Caki2 (cell line): ENCODE measurements around the gene OGFRL1. TPM values are rescaled to one million over a fixed set of nuclear protein-coding genes. Genes with fewer than 3 reads are reported as not detected.
A peak's percentile ranks its signal among the peaks of the same experiment; 100 is the strongest.
"Not testable (repeated sequence)": the region's sequence is repeated elsewhere in the genome, so short reads cannot be mapped to it uniquely, and the experiment has no call there.

Experiments
- DNase-seq: peaks from one replicate; pipeline ENCODE4 v3.0.0-alpha.2; 2015; ENCODE audit warnings: low read depth
- in situ Hi-C: cut with HindIII; loops from 2 replicates; pipeline ENCODE4 v1.10.0; 2016; ENCODE audit warnings: low sequenced_read_pairs, low pct_unique_long_range_greater_than_20kb, mixed read lengths
- total RNA-seq: library from RNA; depleted of rRNA; stranded (reverse); fragments of >200 nt; shearing (Covaris generic); gene quantifications from 2 replicates; pipeline ENCODE4 v1.2.3, GENCODE V29; 2014; ENCODE audit warnings: low replicate concordance; rRNA removed

The OGFRL1 gene
- total RNA-seq = 8.8 and 12.1 TPM in 2 replicates

DNA sequence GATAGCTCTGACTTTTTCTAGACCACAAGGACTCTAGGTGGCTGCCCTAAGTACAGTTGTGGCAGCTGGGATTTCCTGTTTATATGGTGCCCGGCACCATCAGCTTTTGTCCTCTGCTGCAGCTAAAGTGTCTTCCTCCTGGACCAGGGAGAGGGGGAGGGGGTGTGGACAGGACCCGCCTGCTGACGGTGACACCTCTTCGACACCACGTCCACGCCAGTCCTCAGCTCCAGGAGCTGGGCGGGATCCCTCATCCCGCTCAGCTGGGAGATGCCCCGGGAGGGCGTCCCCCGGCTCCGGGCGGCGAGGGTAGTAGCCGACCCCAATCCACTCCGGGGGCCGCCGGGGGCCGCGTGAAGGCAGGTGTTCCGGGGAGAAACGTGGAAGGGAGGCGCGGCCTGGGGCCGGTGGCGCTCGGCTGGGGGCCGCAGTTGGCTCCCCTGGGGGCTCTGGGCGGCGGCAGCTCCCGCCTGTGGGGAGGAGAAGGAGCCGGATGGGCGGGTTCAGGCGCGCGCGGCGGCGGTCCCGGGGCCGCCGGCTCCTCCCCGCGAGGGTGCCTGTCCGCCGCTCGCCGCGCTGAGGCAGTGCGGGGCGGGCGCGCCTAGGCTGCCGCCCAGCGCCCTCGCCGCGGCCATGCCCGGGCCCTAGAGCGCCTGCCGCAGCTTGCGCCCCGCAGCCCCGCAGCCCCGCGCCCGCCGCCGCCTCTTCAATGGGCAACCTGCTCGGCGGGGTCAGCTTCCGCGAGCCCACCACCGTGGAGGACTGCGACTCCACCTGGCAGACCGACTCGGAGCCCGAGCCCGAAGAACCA lies at the start of gene OGFRL1:
OGFRL1 (plus strand) TSS at position 584 of the 811 bp plus-strand sequence; CDS start at position 710, 126 bp downstream.
- peak; percentile 90 for DNase-seq
- in situ Hi-C loops = no loop called here

DNA sequence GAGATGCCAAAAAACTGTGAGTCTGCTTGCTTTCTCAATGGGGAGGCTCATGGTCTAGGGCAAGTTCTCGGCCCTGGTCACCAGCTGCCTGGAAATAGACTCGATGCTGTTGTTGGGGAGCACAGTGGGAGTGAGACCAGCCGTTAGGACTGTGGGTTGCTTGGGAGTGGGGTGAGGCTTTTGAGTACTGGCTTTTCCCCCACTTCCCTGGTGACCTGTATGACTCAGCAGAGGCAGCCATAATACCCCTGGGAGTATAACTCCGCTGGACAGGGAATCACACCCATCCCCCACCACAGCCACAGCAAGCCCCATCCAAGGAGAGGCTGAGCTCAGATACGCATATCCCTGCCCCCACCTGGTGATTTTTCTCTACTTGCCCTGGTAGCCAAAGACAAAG lies 48.9 kb upstream of the OGFRL1 start:
- DNase-seq = no peak
- in situ Hi-C loops = no loop called here

DNA sequence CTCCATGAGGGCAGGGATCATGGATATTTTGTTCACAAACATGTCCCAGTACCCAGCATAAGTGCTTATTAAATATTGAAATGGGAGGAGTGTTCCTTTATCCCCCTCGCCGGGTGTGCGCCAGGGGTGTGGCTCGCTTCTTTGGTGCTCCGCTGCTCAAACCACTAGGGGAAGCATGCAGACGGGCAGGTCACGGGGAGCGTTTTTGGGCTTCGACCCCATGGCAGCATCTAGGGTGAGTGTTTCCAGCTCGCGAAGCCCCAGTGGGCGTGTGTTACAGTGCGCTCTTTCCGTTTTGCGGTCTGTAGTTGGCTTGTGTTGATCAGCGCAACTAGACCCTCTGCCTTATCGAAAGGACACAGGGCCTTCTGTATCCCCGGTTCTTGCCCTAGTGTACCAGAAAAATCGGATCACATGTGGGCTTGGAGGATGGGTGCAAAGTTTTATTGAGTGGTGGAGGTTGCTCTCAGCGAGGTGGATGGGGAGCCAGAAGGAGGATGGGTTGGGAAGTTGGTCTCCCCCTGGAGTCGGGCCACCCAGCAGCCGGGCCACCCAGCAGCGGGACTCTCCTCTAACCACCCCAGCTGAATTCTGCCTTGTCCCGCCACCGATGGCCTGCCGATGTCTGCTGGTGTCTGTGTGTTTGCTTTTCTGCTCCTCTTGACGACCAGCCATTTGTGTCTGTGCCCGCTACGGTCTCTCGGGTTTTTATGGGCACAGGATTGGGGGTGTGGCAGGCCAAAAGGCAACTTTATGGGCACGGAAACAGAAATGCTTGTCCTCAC lies 43.2 kb upstream of the OGFRL1 start:
- no peak for DNase-seq
- in situ Hi-C loops = no loop called here

DNA sequence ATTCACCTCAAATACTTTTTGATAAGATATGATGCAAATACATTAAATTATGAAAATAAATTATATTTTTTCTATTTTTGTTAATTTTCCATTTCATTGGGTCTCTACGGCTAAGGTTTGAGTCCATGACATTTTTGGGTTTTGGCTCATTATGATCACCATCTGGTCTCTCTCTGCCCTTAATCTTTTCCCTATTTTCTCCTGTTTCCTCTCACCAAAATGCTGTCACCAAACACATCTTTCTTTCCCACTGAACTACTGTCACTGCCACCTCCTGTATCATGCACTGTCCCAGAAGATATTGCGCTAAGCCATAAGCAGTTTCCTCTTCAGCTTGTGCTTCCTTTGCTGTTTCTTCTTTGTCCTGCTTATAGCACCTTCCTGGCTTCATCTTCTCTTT lies 42.0 kb upstream of the OGFRL1 start:
- no peak for DNase-seq
- in situ Hi-C loops = no loop called here

DNA sequence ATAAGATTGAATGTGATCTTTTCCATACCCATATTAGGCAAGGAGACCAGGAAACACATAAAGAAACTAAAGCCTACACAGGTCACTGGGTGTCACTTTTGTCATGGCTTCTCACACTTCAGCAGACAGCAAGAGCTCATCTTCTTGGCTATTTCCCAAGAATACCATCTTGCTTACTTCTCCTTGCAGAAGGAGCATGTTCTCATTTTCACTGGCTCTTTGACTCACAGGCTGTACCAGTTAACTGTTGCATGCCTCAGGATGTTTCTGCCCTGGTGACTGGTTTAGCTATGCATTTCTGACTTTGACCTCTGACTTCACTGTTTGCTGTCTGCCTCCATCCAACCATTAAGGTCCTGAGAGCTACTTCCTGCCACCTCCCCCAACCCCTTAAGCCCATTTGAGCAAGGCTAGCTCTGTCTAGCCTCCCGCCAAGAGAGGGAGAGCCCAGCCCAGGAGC lies 40.3 kb upstream of the OGFRL1 start:
- in situ Hi-C loops = no loop called here
- peak; percentile 97 for DNase-seq

DNA sequence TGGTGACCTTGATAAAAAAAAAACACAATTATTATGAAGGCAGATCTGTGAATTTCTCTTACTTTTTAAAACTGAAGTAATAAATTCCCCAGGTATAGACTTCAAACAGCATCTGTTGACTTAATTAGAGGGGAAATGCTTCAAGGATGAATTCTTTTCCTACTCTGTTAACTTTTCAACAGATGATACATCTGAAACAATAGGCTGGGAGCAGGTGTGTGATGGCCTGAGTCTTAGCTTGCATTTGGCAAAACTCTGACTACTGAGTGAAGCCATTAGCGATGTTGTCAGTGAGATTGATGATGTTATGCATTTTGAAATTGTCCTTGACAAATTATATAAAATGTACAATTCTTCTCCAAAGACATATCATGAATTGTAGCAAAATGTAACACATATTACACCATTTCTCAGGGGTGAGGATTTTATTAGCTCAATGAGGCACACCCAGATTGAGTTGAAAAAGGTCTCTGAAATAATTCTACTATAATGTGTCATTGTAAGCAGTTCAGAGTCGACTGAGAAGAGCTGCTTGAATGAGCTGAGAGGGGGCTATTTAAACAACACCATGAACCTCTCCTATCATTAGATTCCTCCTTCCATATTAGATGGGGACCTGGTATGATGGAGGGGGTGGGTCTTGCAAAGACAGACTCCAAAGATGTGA lies 39.6 kb upstream of the OGFRL1 start:
- in situ Hi-C loops = no loop called here

DNA sequence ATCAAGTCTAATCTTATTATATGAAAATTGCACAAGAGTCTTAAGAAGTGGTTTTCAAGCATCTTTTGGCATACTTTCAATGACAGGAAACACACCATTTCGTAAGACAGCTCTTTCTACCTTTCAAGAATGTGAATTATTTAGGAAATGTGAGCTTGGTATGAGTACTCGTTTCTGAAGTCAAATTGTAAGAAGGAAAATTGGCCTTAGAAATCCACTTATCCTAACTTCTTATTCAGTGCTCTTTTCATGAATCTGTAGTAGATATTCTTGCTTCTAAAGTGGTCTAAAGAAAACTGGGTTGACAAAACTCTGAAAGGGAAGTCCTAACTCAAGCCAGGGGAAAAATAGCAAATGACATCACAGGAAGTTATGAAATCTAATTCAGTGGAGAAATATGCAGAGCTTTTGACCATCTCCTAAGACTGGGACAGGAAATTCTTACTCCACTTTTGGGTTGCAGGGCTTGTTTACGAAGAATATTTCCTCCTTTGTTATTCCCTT lies 38.5 kb upstream of the OGFRL1 start:
- DNase-seq = no peak
- in situ Hi-C loops = no loop called here

More for the DNA sequence above, 39.6 kb upstream of the OGFRL1 start:
- DNase-seq = no peak

DNA sequence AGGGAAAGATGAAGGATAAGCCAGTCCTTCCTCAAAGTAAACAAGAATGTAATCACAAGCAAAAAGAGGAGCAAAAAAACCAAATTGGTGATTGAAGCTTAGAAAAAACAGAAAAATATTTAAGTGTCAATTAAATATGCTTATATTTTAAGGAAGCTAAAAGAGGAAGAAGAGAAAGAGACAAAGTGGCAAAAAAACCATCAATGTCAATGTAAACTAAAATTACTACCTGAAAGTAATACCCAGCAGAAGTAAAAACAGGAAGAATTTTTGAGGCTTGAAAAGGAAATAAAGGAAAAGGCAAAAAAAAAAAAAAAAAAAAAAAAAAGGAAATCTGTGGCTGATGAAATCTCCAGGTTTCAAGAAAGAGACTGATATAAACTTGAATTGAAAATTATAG lies 36.2 kb upstream of the OGFRL1 start:
- in situ Hi-C loops = no loop called here

DNA sequence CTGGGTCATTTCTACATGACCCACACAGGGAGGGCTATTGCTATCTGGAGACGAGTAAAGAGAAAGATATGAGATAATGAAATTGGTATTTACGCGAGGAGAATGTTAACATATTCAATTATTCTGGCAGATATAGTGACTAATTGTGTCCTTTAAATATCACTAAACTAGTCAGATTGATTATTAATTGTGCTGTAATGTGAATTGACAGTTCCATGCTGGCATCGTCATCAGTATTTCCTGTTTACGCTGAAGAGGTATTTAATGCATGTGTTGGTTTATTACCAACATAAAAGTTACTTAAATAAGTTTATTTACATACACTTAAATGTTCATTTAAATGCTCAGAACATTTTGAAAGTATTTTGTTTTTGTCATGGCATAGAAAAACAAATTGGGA lies 35.7 kb upstream of the OGFRL1 start:
- in situ Hi-C loops = no loop called here
- no peak for DNase-seq

More for the DNA sequence above, 36.2 kb upstream of the OGFRL1 start:
- DNase-seq = no peak

DNA sequence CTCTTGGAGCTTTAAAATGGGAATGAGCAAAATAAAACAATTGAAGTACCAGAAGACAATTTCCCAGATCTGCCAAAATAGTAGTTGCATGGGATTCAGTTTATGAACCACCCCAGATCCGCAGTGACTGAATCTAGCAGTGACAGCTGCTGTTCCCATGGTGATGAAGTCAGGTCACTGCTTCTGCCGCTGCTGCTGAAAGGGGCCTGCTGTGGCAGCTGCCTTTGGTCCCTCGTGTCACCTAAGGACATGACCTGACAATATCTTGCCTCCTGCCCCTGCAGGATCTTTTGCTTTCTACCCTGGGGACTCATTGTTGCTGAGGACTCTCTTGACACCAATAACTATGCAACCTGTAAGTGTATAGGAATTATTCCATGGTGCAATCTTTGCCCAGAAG lies 34.3 kb upstream of the OGFRL1 start:
- no peak for DNase-seq
- in situ Hi-C loops = no loop called here

DNA sequence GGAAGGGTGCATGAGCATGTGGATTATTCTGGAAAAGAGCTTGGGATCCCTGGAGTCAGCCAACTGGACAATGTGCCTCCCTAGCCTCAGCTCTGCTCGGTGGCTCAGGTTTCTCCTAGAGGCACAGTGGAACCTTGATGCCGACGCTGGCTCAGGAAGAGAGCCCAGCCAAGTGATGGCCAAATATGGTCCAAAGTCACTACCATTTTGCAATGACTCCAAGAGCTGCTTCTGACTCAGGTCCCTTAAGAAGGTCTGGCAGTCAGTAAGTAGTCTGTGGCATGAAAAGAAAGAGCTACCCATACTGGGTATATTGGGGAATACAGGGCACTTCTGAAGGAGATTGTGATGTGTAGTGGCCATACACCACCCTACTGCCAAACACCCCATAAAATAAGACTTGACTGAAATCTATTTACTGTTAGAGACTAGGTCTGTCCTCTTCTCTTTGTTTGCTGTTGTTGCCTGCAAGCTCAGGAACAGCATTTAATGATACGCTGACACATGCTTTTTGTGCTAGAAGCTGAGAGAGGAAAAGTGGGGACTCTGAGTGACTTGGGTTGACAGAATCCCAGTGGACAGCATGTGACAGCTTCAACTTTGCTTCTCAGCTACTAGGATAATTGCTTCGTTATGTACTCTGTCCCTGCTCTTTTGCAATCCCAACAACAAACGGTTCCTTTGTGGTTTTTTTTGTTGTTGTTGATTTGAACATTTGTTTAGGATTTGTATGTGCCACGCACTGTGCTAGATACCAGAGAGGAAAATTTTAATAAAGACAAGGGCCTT lies 30.3 kb upstream of the OGFRL1 start:
- DNase-seq = no peak
- in situ Hi-C loops = no loop called here

DNA sequence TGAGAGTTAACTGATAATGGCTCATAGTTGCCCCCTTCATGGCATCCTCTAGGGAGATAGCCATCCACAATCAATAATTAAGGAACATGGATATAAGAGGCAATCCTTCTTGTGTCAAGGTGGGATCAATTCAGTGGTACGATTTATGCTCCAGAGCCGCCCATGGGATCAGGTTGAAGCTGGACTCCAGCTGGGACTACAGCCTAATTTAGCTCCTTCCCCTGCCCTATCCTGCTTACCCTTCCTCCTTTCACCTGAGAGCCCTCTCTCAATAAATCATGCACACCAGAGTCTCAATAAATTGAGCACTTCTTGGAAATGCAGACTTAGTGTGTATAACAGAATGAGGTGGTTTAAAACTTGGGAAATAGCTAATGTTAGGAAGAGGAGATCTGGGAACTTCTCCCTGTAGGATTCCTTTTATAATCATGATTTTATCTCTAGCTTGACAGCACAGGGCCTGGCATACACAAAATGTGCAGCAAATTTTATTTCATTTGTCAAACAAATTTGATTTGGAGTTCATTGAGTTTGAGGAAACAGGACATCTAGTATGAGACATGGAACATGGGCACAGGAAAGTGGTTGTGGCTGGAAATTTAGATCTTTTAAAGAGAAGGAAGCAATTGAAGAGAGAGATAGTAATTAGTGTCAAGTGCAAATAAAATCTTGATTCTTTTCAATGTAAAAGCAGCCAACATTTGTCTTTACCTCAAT lies 28.6 kb upstream of the OGFRL1 start:
- in situ Hi-C loops = no loop called here

DNA sequence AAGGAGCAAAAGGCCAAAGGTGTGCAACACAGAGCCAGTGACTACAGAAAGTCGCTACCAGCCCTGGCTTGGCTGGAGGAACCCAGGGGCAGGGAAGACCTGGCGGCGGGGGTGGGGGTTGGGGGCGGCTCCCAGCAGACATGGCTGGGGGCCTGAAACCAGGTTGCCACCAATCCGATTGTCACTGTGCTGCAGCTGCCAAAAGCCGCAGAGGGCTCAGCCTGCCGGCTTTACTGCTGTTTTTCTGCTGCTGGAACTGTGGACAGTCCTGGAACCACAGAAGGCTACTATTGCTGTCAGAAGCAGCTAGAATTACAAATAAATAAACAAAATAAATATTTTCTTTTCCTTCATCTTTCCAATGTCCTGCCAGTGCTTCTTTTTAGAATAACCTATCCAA lies 25.7 kb upstream of the OGFRL1 start:
- no peak for DNase-seq
- in situ Hi-C loops = no loop called here

More for the DNA sequence above, 28.6 kb upstream of the OGFRL1 start:
- no peak for DNase-seq

DNA sequence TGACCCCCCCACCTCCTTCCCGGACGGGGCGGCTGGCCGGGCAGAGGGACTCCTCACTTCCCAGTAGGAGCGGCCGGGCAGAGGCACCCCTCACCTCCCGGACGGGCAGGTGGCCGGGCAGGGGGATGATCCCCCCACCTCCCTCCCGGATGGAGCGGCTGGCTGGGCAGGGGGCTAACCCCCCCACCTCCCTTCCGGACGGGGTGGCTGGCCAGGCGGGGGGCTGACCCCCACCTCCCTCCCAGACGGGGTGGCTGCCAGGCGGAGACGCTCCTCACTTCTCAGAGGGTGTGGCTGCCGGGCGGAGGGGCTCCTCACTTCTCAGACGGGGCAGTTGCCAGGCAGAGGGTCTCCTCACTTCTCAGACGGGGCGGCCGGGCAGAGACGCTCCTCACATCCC lies 22.2 kb upstream of the OGFRL1 start:
- DNase-seq, in situ Hi-C loops: not testable (repeated sequence)

DNA sequence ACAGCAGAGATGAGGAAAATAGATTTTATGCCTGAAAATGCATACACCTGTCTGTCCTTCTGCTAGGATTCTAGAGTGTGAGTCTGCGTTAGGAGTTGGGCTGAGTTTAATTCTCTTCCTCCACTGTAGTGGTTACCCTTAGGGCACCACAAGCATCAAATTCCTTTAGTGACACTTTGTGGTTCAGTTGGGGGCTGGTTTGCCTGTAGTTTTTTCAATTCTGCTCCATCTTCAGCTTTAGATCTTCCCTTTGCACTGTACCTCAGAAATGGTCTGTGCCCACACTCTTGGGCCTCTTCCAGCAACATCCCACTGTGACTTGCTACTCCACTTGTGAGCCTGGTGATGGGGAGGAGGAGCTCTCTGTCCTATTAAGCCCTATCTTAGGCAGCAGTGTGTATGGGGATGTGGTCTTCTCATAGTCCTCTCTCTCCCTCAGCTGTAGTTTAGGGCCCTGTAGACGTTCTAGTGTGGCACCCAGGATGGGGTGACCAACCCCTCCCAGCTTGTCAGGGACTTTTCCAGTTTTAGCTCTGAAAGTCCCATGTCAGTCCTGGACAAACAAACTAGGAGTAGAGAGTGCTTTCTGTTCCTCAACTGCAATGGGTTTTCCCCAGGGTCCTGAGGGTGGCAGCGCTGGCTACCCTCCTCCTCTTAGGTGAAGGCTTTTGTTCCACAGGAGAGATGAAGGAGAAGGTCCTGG lies 19.7 kb upstream of the OGFRL1 start:
- in situ Hi-C loops = no loop called here
- DNase-seq = no peak

DNA sequence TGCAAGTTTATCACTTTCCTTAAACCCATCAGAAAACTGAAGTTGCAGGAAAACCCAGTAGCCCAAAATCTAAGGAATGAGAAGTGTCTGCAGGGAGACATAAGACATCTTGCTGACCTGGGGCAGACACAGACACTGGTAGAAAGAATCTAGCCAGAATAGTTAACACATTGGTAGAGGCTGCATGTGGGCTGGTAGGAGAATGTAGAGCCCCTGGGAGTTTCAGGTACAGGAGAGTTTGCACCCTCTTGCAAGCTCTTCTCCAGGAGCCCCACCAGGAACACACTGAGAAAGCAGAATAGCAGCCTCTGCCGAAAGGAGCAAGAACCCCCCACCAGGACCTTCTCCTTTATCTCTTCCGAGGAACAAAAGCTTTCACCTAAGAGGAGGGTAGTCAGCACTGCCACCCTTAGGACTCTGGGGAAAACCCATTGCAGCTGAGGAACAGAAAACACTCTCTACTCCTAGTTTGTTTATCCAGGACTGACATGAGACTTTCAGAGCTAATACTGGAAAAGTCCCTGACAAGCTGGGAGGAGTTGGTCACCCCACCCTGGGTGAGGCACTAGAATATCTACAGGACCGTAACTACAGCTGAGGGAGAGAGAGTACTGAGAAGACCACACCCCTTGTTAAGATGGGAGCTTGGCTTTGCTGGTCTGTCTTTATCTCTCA lies 10.5 kb upstream of the OGFRL1 start:
- in situ Hi-C loops = no loop called here
- peak; percentile 74 for DNase-seq
